Retinal pigment epithelial cell (primary cell): ENCODE measurements around the gene AK6.
A peak's percentile ranks its signal among the peaks of the same experiment; 100 is the strongest.
"Not testable (repeated sequence)": the region's sequence is repeated elsewhere in the genome, so short reads cannot be mapped to it uniquely, and the experiment has no call there.

Source experiments
- DNase-seq: peaks from one replicate; pipeline ENCODE4 v3.0.0-alpha.2; 2010; ENCODE audit warnings: low read depth
- H3K4me3 ChIP-seq: 2 replicates; pipeline ENCODE4 v1.5.1; 2011; ENCODE audit warnings: mild to moderate bottlenecking, low read length, control low read depth, moderate library complexity
- CTCF ChIP-seq: conservative IDR thresholded peaks from 2 replicates; pipeline ENCODE4 v1.5.1; 2011; ENCODE audit warnings: low read depth, low read length, control low read depth, inconsistent platforms

AK6 gene

GRCh38 chr5:69404659-69405330 is 35.5 kb upstream of the AK6 start:
- no peak for DNase-seq
- no peak overlapping the region for H3K4me3 ChIP-seq
- TF ChIP-seq CTCF: no peak

DNA sequence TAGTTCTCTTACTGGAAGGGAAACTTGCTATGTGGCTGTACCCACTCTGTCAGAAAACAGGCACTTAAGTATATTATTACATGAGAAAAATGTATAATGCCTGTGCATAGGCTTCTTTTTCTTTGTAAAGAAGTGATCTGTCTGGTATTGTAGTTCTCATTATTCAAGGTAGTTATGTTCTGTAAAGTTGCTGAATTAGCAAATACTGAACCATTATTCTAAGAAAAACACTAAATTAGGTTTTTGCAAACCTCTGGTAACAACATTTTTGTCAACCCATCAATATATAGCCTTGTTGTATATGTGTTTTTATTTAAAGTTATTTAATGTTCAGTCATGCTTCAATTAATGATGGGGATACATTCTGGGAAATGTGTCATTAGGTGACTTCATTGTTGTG is 9.1 kb upstream of the AK6 start:
- no peak for TF ChIP-seq CTCF
- no peak overlapping the region for H3K4me3 ChIP-seq
- DNase-seq: no peak

- TF ChIP-seq CTCF: no peak
- no peak for DNase-seq
- no peak overlapping the region for H3K4me3 ChIP-seq
These were observed 5.7 kb upstream of the AK6 start for GRCh38 chr5:69374911-69375446.

- no peak for TF ChIP-seq CTCF
- DNase-seq: no peak
- H3K4me3 ChIP-seq: no peak overlapping the region
These were observed 3.1 kb upstream of the AK6 start for GRCh38 chr5:69372394-69372793.

DNA sequence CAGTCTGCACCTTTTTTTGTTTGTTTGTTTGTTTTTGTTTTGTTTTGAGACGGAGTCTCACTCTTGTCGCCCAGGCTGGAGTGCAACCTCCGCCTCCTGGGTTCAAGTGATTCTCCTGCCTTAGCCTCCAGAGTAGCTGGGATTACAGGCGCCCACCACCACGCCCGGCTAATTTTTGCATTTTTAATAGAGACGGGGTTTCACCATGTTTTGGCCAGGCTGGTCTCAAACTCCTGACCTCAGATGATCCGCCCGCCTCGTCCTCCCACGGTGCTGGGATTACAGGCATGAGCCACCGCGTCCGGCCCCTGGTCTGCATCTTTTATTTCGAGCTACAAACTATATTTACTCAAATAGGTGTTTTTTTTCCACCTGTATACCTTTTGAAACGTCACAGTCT is 1.0 kb upstream of the AK6 start:
- H3K4me3 ChIP-seq: peak overlapping the region; percentile 69
- DNase-seq: not testable (repeated sequence)

DNA sequence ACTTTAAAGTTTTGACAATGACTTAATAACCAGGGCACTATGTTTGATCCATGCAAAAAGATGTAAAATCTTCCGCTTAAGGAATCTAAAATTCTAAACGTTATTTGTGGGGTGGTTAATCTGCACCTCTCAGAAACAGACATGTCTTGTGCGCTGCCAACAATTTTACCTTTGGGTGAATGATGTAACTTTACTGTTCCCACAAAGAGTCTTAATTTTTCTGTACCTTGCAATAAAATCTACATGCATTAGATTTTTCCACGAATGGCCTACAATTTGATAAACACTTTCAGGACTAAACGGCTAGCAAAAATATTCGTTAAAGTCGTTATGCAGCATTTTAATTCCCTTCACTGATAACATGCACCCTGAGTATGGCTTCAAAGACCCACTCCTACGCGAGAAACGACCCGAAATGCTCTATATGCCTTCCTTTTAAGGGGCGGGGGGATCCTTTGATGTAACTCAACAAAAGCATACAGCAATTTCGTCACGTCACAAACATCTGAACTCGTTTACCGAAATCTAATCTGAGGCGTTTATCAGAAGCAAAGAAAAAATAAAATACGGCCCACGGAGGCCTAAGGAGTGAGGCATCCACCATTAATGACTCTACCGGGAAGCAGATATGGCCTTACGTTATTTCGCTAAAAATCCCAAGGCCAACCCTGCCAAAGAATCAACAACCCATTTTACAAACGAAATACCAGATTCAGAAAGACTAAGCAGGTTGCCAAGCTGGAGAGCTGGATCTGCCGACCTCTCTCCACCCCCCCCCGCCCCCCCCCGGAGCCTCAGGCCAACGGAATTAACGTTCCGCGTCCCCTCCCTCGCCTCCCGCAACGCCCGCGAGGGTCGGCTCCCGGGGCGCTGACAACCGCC is 621 bp downstream of the AK6 start:
- DNase-seq: peak; percentile 8

More for the DNA sequence above, 621 bp downstream of the AK6 start:
- no peak for TF ChIP-seq CTCF
- H3K4me3 ChIP-seq: peak overlapping the region; percentile 69
